ENCODE results near the gene COG4. TPM values are rescaled to one million over a fixed set of nuclear protein-coding genes. Genes with fewer than 3 reads are reported as not detected.

Gene COG4
- total and polyA plus RNA-seq, 9 donors: 30.6 to 48.2 (median 39.2) TPM

GRCh38 chr16:70563636-70564035 is 40.3 kb upstream of the COG4 start:
- no peak overlapping the region for H3K27ac ChIP-seq (ENCODE audit: low read length)
- H3K9me3 ChIP-seq (replicated peaks; ENCODE audit: control insufficient read depth, low read depth, low read length): no peaks in the 10 kb centered on the region
- WGBS (ENCODE audit: insufficient coverage): 95% methylated on average over 2 of the region's 7 CpGs
- no peaks in the 10 kb centered on the region for H3K4me1 ChIP-seq (ENCODE audit: control insufficient read depth, insufficient read depth, low read length)
- H3K36me3 ChIP-seq (ENCODE audit: control insufficient read depth, insufficient read depth, low read length): peaks cover 92% of the 10 kb centered on the region
- no peaks in the 10 kb centered on the region for H3K27me3 ChIP-seq (ENCODE audit: control insufficient read depth, insufficient read depth, low read length)
- no peak overlapping the region for H3K4me3 ChIP-seq (ENCODE audit: low read length)
- DNase-seq: no peak

- H3K36me3 ChIP-seq (ENCODE audit: control insufficient read depth, insufficient read depth, low read length): peaks cover 88% of the 10 kb centered on the region
- H3K9me3 ChIP-seq (replicated peaks; ENCODE audit: control insufficient read depth, low read depth, low read length): no peaks in the 10 kb centered on the region
- WGBS (ENCODE audit: insufficient coverage): 94% methylated on average over 2 of the region's 9 CpGs
- no peak overlapping the region for H3K4me3 ChIP-seq (ENCODE audit: low read length)
- no peaks in the 10 kb centered on the region for H3K27me3 ChIP-seq (ENCODE audit: control insufficient read depth, insufficient read depth, low read length)
- H3K27ac ChIP-seq (ENCODE audit: low read length): no peak overlapping the region
- no peak for DNase-seq
- no peaks in the 10 kb centered on the region for H3K4me1 ChIP-seq (ENCODE audit: control insufficient read depth, insufficient read depth, low read length)
Measured at GRCh38 chr16:70561623-70562022, 38.3 kb upstream of the COG4 start.

- no peak for DNase-seq
- H3K27ac ChIP-seq (ENCODE audit: low read length): no peak overlapping the region
- H3K4me1 ChIP-seq (ENCODE audit: control insufficient read depth, insufficient read depth, low read length): no peaks in the 10 kb centered on the region
- H3K9me3 ChIP-seq (replicated peaks; ENCODE audit: control insufficient read depth, low read depth, low read length): no peaks in the 10 kb centered on the region
- H3K36me3 ChIP-seq (ENCODE audit: control insufficient read depth, insufficient read depth, low read length): peaks cover 70% of the 10 kb centered on the region
- no peak overlapping the region for H3K4me3 ChIP-seq (ENCODE audit: low read length)
- 63% methylated on average over 2 of the region's 3 CpGs for WGBS (ENCODE audit: insufficient coverage)
- H3K27me3 ChIP-seq (ENCODE audit: control insufficient read depth, insufficient read depth, low read length): no peaks in the 10 kb centered on the region
Measured at GRCh38 chr16:70556063-70556462, 32.7 kb upstream of the COG4 start.

GRCh38 chr16:70553645-70554044 is 30.3 kb upstream of the COG4 start:
- Histone ChIP-seq H3K9me3 (replicated peaks; ENCODE audit: control insufficient read depth, low read depth, low read length) (no peaks in the 10 kb centered on the region), H3K4me3 (ENCODE audit: low read length) (no peak overlapping the region), H3K27me3 (ENCODE audit: control insufficient read depth, insufficient read depth, low read length) (no peaks in the 10 kb centered on the region), H3K27ac (ENCODE audit: low read length) (no peak overlapping the region), H3K36me3 (ENCODE audit: control insufficient read depth, insufficient read depth, low read length) (peaks cover 65% of the 10 kb centered on the region), H3K4me1 (ENCODE audit: control insufficient read depth, insufficient read depth, low read length) (no peaks in the 10 kb centered on the region)
- no peak for DNase-seq

- DNase-seq: no peak
- H3K4me3 ChIP-seq (ENCODE audit: low read length): no peak overlapping the region
- no CpG with 5 or more reads among the region's 8 CpGs for WGBS (ENCODE audit: insufficient coverage)
- H3K27ac ChIP-seq (ENCODE audit: low read length): no peak overlapping the region
- H3K9me3 ChIP-seq (replicated peaks; ENCODE audit: control insufficient read depth, low read depth, low read length): no peaks in the 10 kb centered on the region
- H3K36me3 ChIP-seq (ENCODE audit: control insufficient read depth, insufficient read depth, low read length): peaks cover 66% of the 10 kb centered on the region
- no peaks in the 10 kb centered on the region for H3K4me1 ChIP-seq (ENCODE audit: control insufficient read depth, insufficient read depth, low read length)
- no peaks in the 10 kb centered on the region for H3K27me3 ChIP-seq (ENCODE audit: control insufficient read depth, insufficient read depth, low read length)
Measured at GRCh38 chr16:70552675-70553074, 29.3 kb upstream of the COG4 start.

- Histone ChIP-seq H3K36me3 (ENCODE audit: control insufficient read depth, insufficient read depth, low read length) (peaks cover 64% of the 10 kb centered on the region), H3K27ac (ENCODE audit: low read length) (no peak overlapping the region), H3K9me3 (replicated peaks; ENCODE audit: control insufficient read depth, low read depth, low read length) (no peaks in the 10 kb centered on the region), H3K4me3 (ENCODE audit: low read length) (no peak overlapping the region), H3K4me1 (ENCODE audit: control insufficient read depth, insufficient read depth, low read length) (no peaks in the 10 kb centered on the region), H3K27me3 (ENCODE audit: control insufficient read depth, insufficient read depth, low read length) (no peaks in the 10 kb centered on the region)
- no CpG with 5 or more reads among the region's 3 CpGs for WGBS (ENCODE audit: insufficient coverage)
- DNase-seq: no peak
Measured at GRCh38 chr16:70551788-70552187, 28.4 kb upstream of the COG4 start.

GRCh38 chr16:70550082-70550481 is 26.7 kb upstream of the COG4 start:
- no peaks in the 10 kb centered on the region for H3K4me1 ChIP-seq (ENCODE audit: control insufficient read depth, insufficient read depth, low read length)
- H3K4me3 ChIP-seq (ENCODE audit: low read length): no peak overlapping the region
- WGBS (ENCODE audit: insufficient coverage): no CpG with 5 or more reads among the region's 1 CpG
- H3K27ac ChIP-seq (ENCODE audit: low read length): no peak overlapping the region
- DNase-seq: no peak
- no peaks in the 10 kb centered on the region for H3K9me3 ChIP-seq (replicated peaks; ENCODE audit: control insufficient read depth, low read depth, low read length)
- peaks cover 63% of the 10 kb centered on the region for H3K36me3 ChIP-seq (ENCODE audit: control insufficient read depth, insufficient read depth, low read length)
- no peaks in the 10 kb centered on the region for H3K27me3 ChIP-seq (ENCODE audit: control insufficient read depth, insufficient read depth, low read length)

- Histone ChIP-seq H3K27ac (ENCODE audit: low read length) (no peak overlapping the region), H3K9me3 (replicated peaks; ENCODE audit: control insufficient read depth, low read depth, low read length) (no peaks in the 10 kb centered on the region), H3K4me1 (ENCODE audit: control insufficient read depth, insufficient read depth, low read length) (no peaks in the 10 kb centered on the region), H3K27me3 (ENCODE audit: control insufficient read depth, insufficient read depth, low read length) (no peaks in the 10 kb centered on the region), H3K4me3 (ENCODE audit: low read length) (no peak overlapping the region), H3K36me3 (ENCODE audit: control insufficient read depth, insufficient read depth, low read length) (peaks cover 64% of the 10 kb centered on the region)
- DNase-seq: no peak
- 100% methylated on average over 1 of the region's 2 CpGs for WGBS (ENCODE audit: insufficient coverage)
Measured at GRCh38 chr16:70548936-70549335, 25.6 kb upstream of the COG4 start.

- H3K27ac ChIP-seq (ENCODE audit: low read length): no peak overlapping the region
- peaks cover 75% of the 10 kb centered on the region for H3K36me3 ChIP-seq (ENCODE audit: control insufficient read depth, insufficient read depth, low read length)
- DNase-seq: no peak
- H3K9me3 ChIP-seq (replicated peaks; ENCODE audit: control insufficient read depth, low read depth, low read length): no peaks in the 10 kb centered on the region
- WGBS (ENCODE audit: insufficient coverage): 100% methylated on average over 1 of the region's 1 CpG
- H3K27me3 ChIP-seq (ENCODE audit: control insufficient read depth, insufficient read depth, low read length): no peaks in the 10 kb centered on the region
- H3K4me1 ChIP-seq (ENCODE audit: control insufficient read depth, insufficient read depth, low read length): no peaks in the 10 kb centered on the region
- no peak overlapping the region for H3K4me3 ChIP-seq (ENCODE audit: low read length)
Measured at GRCh38 chr16:70544548-70544947, 21.2 kb upstream of the COG4 start.

GRCh38 chr16:70540994-70541393 is 17.6 kb upstream of the COG4 start:
- Histone ChIP-seq H3K4me1 (ENCODE audit: control insufficient read depth, insufficient read depth, low read length) (no peaks in the 10 kb centered on the region), H3K27ac (ENCODE audit: low read length) (no peak overlapping the region), H3K36me3 (ENCODE audit: control insufficient read depth, insufficient read depth, low read length) (peaks cover 84% of the 10 kb centered on the region), H3K4me3 (ENCODE audit: low read length) (no peak overlapping the region), H3K27me3 (ENCODE audit: control insufficient read depth, insufficient read depth, low read length) (no peaks in the 10 kb centered on the region), H3K9me3 (replicated peaks; ENCODE audit: control insufficient read depth, low read depth, low read length) (no peaks in the 10 kb centered on the region)
- no CpG with 5 or more reads among the region's 3 CpGs for WGBS (ENCODE audit: insufficient coverage)
- DNase-seq: no peak

GRCh38 chr16:70534971-70535370 is 11.6 kb upstream of the COG4 start:
- H3K27ac ChIP-seq (ENCODE audit: low read length): no peak overlapping the region
- no peaks in the 10 kb centered on the region for H3K27me3 ChIP-seq (ENCODE audit: control insufficient read depth, insufficient read depth, low read length)
- DNase-seq: no peak
- H3K9me3 ChIP-seq (replicated peaks; ENCODE audit: control insufficient read depth, low read depth, low read length): no peaks in the 10 kb centered on the region
- no peak overlapping the region for H3K4me3 ChIP-seq (ENCODE audit: low read length)
- WGBS (ENCODE audit: insufficient coverage): 100% methylated on average over 1 of the region's 2 CpGs
- peaks cover 76% of the 10 kb centered on the region for H3K36me3 ChIP-seq (ENCODE audit: control insufficient read depth, insufficient read depth, low read length)
- H3K4me1 ChIP-seq (ENCODE audit: control insufficient read depth, insufficient read depth, low read length): no peaks in the 10 kb centered on the region
